HG02870 (cell line): Measurements from ENCODE around the gene NPC1.
A peak's percentile ranks its signal among the peaks of the same experiment; 100 is the strongest.
"Not testable (repeated sequence)": the region's sequence is repeated elsewhere in the genome, so short reads cannot be mapped to it uniquely, and the experiment has no call there.

ENCODE experiments used
- ATAC-seq: cut with Tn5 transposase; IDR thresholded peaks from one replicate; pipeline ENCODE4 v1.9.1; 2021; ENCODE audit warnings: mild to moderate bottlenecking, moderate library complexity; ENCODE audit not compliant: unreplicated experiment

NPC1 gene

DNA sequence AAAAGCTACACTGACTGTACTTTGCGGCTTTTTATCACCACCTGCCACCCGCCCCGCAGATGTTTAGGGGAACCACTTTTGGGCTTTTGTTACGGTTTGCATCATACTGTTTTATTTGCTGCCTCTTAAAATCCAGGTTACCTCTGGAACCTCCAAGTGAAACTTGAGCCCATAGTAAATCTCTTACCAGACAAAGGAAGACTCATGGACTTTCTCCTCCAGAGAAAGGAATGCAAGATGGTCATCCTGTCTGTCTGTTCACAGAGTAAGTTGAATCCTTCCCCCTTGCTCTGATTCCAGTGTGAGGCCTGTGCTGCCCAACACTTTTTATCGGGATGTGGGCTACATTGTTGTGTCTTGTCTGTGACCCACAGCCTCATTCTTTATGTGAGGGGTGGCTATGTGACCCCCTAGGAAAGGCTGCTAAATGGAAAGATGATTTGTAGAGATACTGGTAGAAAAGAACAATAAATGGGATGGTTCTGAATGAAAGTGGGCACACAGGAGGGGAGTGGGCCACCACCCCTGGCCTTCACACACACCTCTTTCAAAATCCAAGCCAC is 59.7 kb downstream of the NPC1 start:
- no peak for ATAC-seq

DNA sequence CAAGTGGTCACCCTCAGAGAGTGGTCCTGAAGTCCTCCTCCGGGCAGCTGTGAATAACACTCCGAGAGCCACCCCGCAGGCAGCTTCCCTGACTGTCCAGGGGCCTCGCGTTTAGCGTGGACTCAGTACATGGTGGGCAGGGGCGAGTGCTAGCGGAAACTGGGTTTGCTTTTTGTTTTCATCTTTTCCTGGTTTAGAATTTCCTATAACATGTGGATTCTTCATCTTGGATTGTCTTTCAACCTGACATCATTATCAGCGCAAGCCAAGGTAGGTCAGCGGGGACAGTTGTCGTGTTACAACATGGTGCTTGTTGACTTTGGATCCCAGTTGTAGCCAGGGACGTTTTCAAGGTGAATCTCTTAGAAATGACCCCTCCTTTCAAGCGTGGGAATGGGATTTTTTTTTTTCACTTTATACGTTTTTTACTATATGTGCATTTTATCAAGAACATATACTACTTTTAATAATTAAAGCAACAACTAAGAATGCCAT is 62.0 kb downstream of the NPC1 start:
- ATAC-seq: no peak

DNA sequence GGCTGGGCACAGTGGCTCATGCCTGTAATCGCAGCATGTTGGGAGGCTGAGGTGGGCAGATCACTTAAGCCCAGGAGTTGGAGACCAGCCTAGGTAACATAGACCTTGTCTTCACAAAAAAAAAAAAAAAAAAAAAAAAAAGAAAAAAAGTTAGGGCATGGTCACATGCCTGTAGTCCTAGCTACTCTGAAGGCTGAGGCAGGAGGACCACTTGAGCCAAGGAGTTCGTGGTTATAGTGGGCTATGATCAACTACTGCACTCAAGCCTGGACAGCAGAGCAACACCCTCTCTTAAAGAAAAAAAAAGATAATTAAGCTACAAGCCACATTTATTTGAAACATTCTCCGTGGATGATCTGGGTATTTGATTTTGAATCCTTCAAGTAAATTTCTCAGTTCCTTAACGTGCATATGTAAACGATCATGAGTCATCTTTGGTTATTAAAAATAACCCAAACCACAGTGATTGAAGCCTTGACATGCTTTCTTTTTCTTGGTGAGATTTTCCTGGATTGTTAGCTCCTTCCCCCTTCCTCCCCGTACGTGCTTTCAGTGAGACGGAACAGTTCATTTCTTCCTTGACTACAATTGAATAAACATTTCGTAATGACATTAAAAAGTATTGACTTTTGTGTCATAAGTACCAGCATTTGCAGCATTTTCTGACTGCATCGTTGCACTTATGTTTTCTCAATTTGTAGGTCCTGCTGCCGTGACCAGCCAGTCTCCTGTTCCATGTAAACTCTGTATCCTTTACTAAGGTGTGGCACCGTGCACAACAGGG is 62.7 kb downstream of the NPC1 start:
- peak; percentile 52 for ATAC-seq

DNA sequence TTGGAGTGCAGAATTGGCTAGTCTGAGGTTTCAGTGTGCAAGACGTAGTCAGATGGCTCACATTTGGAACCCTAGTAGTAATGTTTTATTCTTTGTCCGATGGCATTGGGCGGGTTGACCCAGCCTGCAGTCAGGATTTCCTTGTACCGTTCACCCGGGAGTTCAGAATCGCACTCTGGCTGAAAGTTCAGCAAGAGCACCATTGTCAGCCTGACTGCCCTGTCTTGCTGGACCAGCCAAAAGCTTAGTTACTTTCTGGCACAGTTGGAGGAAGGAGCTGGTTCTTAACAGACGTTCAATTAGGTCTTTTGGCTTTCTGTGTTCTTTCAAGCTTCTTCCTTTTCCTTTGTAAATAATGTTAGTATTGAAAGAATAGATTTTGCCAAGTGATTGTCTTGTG is 64.4 kb downstream of the NPC1 start:
- no peak for ATAC-seq

DNA sequence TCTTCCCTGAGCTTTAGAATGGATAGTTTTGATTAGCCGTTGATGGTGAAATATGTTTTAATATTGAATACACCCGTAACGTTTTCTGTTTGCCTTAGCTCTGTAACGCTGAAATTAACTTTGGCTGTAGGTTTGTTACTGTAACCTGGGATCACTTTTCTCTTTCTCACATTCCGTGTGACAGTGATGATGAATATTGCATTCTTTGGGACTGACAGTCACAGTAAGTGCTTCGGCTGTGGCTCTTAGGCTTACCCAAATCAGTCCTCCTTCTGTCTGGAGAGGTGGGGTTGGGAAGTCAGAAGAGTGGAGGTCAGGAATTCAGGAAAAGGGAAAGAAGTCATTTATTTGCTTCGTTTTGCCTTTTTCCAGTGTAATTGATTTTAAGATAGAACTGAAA is 65.0 kb downstream of the NPC1 start:
- ATAC-seq: no peak

DNA sequence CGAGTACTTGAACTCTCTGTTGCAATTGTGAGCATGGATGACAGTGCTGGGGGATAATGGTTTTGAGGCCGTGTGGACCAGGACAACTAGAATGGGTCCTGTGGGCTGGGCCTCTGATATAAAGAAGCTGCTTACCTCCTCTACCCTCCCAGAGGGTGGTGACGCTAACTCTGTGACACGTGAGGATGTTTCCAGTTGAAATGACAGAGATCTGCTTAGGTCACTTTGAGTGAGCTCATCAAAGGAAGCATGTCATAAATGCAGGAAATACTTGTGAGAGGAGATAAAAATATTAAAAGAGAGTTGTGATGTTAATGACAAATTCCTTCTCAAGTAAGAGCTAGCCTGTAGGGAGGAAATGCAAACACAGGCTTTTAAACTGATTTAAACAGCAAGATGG is 66.6 kb downstream of the NPC1 start:
- ATAC-seq: no peak

DNA sequence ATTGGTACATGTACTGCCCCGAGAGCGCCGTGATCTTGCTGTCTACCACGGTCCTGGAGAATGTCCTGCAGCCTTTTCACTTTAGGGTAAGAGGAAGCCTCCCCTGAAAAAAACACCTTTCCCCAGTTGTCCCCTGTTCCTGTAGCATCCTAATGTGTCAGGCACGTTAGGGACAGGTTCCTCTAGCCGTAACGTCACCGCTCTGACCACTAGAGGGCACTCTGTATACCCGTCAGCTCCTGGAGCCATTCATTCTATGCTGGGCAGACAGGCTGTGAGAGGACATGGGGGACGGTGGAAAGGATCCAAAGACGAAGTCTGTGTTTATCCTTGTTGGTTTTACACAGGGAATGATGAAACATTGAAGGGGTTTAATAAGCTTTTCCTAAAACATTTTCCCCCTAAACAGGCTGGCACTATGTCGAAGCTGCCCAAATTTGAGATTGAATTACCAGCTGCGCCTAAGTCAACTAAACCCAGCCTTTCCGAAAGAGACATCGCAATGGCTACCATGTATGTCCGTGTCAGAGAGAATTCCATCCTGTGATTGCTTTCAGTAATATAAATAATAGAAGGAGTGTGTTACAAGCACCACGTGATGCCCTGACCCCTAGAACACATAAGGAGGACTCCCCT is 70.3 kb downstream of the NPC1 start:
- peak; percentile 91 for ATAC-seq

DNA sequence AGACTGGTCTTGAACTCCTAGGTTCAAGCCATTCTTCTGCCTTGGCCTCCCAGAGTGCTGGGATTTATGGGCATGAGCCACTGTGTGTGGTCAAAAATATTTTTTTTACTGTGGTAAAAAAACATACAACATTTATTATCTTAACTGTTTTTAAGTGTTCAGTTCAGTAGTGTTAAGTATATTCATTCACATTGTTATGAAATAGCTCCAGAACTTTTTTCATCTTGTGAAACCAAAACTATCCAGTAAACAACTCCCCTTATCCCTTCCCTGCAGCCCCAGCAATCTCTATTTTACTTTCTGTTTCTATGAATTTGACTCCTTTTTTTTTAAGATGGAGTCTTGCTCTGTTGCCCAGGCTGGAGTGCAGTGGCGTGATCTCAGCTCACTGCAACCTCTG is 73.7 kb downstream of the NPC1 start:
- ATAC-seq: no peak

DNA sequence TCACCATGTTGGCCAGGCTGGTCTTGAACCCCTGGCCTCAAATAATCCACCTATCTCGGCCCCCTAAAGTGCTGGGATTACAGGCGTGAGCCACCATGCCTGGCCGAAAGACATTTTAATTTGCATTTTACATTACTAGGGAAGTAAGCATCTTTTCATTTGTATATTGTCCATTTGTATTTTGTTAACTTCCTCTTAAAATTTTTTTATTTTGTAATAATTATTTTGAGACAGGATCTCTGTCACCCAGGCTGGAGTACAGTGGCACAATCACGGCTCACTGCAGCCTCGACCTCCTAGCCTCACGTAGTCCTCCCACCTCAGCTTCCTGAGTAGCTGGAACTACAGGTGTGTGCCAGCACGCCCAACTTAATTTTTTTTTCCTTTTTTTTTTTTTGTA is 74.1 kb downstream of the NPC1 start:
- ATAC-seq: not testable (repeated sequence)

DNA sequence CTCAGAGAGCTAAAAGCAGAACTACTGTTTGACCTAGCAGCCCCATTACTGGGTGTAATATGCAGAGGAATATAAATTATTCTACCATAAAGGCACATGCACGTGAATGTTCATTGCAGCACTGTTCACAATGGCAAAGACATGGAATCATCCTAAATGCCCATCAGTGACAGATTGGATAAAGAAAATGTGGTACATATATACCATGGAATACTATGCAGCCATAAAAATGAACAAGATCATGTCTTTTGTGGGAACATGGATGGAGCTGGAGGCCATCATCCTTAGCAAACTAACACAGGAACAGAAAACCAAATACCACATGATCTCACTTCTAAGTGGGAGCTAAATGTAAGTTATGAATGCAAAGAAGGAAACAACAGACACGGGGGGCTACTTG is 75.4 kb downstream of the NPC1 start:
- ATAC-seq: not testable (repeated sequence)

DNA sequence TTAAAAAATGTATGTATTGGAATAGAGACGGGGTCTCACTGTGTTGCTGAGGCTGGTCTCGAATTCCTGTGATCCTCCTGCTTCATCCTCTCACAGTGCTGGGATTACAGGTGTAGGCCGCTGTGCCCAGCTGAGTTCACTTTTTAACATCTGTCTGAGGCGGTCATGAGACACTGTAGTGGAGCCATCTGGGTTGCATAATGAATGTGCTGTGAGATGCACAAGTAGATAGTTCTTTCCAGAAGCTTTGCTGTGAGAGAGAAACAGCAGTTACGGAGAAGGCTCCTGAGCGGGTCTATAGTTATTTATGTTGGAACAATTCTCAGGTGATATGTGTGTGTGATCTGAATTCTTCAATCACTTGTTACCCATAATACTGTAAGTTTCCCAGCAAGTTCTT is 79.9 kb downstream of the NPC1 start:
- ATAC-seq: no peak

DNA sequence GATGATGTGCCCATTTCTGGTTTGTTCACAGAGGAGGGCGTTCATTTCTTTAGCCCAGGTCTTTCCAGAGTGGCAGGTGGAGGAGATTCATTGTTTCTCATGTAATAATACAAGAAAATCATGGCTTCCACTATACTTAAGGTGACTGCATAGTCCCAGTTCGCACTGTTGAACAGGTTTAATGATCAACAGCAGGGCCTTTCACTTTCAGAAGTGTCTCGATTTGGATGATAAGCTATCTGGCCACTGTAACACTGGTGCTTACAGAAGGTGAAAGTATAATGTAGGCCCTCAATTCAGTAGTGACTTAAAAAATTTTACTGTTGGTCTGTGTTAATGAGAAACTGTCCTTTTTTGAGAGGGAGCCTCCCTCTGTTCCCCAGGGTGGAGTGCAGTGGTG is 81.6 kb downstream of the NPC1 start:
- peak; percentile 40 for ATAC-seq

DNA sequence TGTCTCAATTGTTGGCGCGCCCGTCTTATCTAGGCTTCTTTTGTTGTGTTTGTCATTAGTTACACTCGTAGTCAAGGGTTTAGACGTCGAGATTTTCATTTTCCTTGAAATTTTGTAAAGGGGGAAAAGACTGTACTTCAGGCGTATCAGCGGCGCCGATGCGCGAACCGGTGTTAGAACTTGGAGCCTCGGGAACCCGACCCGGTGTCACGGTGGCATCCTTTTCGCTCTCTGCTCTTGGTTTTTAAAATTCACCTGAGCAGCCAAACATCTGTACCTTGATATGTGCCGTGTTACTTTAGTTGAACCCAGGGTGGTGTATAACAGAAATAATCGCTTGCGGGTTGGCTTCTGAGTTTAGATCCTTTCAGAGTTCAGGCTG is 82.4 kb downstream of the NPC1 start:
- ATAC-seq: no peak

DNA sequence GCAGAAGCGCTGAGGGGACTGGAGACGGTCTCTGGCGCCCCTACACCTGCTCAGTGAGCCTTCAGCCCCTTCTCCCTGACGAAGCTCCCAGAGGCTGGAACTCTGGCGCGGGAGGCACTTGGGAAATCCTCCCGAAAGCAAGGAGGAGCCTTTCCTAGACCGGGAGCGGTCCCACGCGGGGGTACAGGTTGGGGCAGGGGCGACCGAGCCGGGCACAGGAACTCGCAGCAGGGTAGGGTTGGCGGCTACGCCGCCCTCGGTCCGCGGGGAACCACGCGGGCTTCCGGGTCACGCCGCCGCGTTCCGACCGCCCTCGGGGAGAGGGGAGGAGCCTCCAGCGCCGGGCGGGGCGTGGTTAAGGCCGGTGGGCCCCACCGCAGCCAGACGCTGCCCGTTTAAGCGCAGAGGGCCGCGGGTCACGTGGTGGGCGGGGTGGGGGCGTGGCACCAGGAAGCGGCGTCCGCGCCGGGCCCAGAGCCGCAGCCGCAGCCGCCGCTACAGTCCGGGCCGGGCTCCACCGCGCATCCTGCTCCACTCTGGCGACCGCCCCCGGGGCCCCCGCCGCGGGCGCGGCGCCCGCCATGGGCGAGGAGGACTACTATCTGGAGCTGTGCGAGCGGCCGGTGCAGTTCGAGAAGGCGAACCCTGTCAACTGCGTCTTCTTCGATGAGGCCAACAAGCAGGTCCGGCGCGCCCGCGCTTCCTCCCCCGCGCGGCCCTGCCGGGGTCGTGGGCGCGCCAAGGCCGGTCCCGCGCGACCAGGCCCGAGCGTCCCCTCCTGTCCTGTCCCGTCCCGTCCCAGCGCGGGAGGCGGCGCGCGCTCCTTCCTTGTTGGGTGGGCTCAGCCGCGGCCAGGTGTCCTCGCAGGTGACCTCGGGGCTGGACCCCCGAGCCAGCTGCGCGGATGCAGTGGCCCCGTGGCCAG is 83.0 kb downstream of the NPC1 start, which contains the start of gene RMC1:
TSS of gene RMC1 (plus strand) at position 474 of the 925 bp plus-strand sequence. CDS start at position 582, 108 bp downstream.
- peak; percentile 73 for ATAC-seq

DNA sequence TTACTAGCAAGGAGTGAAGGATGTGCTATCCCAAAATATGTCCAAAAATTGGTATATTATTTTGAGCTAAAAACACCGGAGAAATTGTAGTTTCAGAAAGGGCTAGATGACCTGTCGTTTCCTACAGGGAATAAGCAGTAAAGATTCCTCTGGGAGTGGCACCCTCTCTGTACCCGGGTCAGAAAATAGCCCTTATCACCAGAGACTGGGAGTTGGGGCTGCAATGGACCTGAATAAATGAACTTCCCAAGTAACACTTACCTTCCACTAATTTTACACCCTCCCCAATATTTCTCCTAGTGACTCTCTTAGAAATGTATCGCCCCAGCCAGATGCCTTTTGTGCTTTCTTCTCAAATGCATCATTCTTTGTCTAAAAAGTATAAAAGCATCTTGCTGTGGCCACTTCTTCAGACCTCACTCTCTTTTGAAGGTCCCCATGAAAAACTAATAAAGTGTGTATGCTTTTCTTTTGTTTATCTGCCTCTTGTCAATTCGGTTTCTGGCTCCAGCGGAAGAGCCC is 83.7 kb downstream of the NPC1 start:
- ATAC-seq: no peak

DNA sequence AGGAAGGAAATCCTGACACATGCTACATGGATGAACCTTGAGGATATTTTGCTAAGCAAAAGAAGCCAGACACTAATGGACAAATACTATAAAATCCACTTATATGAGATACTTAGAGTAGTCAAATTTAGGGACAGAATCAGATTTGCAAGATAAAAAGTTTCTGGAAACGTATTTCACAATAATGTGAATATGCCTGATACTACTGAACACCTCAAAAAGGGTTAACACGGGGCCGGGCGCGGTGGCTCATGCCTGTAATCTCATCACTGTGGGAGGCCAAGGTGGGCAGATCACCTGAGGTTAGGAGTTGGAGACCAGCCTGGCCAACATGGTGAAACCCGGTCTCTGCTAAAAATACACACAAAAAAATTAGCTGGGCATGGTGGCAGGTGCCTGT is 84.7 kb downstream of the NPC1 start:
- ATAC-seq: no peak

DNA sequence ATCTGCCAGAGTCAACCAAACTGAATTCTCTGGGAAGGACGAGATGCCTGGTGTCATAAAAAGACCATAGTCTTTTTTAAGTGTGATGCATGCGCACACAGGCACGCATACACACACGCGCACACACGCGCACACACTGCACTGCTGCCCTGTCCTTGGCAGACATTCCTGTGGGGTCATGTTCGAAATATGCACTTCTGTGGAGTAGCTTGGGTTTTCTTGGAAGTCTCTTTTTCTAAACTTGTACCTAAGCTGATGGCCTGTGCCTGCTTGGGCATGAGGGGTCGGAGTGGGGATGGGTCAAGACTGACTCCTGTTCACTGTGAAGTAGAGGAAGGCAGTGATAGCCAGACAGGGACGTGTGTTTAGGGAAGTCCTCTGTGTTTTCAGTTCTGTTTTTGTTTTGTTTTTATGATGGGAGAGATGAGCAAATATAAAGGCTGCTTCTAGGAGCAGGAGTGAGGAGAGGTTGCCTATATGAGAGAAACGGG is 87.0 kb downstream of the NPC1 start:
- ATAC-seq: no peak

DNA sequence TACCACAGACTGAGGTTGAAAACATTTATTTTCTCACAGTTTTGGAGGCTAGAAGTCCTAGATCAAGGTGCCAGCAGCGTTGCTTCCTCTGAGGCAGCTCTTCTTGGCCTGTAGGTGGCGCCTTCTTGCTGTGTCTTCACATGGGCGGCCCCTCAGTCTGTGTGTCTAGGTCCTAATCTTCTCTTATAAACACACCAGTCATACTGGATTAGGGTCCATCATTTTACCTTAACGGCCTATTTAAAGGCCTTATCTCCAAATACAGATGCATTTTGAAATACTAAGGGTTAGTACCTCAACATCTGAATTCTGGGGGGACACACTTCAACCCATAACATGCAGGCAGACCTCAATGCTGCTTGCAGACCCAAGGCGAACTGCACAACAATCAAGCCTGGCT is 87.4 kb downstream of the NPC1 start:
- peak; percentile 32 for ATAC-seq

DNA sequence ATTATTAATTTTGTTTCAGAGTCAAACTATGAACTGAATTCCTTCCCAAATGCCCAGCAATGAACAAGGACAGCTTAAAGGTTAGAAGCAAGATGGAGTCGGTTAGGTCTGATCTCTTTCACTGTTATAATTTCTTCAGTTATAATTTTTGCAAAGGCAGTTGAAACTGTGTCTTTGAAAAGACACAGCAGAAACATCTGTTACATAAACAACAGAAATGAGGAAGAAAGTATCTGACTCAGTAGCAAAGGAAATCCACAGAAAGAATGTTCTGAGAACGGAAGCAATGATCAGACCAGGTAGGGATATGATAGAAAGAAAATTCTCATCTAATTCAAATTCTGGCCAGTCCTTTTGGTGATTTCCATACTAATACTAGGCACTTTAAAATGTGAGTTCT is 88.2 kb downstream of the NPC1 start:
- no peak for ATAC-seq

DNA sequence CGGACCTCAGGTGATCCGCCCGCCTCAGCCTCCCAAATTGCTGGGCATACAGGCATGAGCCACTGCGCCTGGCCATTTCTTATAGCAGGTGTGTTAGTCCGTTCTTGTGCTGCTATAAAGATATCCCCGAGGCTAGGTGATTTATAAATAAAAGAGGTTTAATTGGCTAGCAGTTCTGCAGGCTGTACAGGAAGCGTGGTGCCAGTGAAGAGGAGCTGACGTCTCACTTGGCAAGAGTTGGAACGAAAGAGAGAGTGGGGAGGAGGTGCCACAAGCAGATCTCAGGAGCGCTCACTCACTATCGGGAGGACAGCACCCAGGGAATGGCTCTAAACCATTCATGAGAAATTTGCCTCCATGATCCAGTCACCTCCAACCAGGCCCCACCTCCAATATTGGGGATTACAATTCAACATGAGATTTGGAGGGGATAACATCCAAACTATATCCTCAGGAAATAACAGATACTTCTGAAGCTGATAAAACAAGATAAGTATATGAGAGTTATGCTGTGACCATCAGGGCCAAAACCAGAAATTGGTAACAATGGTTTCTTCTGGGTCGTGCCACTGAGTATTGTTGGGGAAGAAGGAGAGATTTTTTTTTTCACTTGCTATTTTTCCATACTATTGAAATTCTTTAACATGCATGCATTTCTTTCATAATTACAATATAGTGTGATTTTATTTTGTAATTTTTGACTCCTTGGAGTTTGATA is 90.4 kb downstream of the NPC1 start:
- no peak for ATAC-seq
